C4-2B (cell line): ENCODE data around the gene NAV3.

Source experiments
- H3K27ac ChIP-seq: fragments of 450-650 bp; 2 replicates; pipeline ENCODE4 v1.5.1; 2017
- CTCF ChIP-seq: fragments of 450-650 bp; conservative IDR thresholded peaks from 2 replicates; pipeline ENCODE4 v1.5.1; 2017; ENCODE audit warnings: mild to moderate bottlenecking
- ZFX ChIP-seq: fragments of 450-650 bp; IDR thresholded peaks from 2 replicates; pipeline ENCODE4 v1.6.1; 2017

NAV3 gene

DNA sequence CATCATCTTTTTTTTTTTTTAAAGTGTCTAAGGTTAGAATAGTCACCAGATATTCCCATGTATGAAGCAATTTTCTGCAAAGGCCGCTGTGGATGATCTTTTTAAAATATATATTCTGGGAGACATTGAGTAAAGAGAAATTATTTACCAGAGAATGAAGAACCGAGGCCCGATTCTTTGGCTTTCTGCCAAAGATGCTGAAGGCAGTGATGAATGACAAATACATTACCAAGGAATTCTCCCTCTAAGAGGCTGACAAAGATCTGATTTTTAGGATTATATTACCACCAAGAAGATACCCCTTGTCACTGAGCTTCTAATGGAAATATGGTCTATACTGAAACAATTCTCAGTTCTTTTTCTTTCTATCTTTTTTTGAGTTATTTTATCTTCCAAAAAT is 336.8 kb downstream of the NAV3 start:
- no peak for TF ChIP-seq ZFX
- TF ChIP-seq CTCF = no peak
- H3K27ac ChIP-seq = no peak overlapping the region

DNA sequence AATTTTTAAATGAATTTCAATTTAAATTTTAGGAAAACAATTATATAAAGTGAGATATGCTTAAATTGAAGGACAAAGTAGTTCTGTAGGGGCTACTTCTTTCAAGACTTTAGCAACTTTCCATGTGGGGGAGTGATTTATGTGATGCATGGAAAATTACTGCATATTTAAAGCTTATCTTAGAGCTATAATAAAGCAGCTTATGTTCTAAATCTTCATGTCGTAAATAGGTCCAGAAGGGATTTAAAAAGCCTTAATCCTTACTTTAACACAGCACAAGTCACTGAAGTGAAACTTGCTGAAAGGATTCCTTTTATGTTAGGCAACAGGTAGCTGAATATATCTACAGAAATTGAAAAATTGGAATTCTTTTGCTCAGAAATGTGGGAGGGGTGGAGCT is 340.4 kb downstream of the NAV3 start:
- TF ChIP-seq ZFX (no peak), CTCF (no peak)
- H3K27ac ChIP-seq = no peak overlapping the region

GRCh38 chr12:78176643-78177042 is 345.9 kb downstream of the NAV3 start:
- H3K27ac ChIP-seq = no peak overlapping the region
- TF ChIP-seq CTCF (no peak), ZFX (no peak)

- TF ChIP-seq CTCF (no peak), ZFX (no peak)
- no peak overlapping the region for H3K27ac ChIP-seq
These were observed 346.6 kb downstream of the NAV3 start for GRCh38 chr12:78177298-78177697.

GRCh38 chr12:78179346-78179745 is 348.7 kb downstream of the NAV3 start:
- H3K27ac ChIP-seq = no peak overlapping the region

GRCh38 chr12:78181544-78182162 is 351.0 kb downstream of the NAV3 start:
- TF ChIP-seq CTCF = peak; percentile 84
- TF ChIP-seq ZFX = no peak
- H3K27ac ChIP-seq = no peak overlapping the region

More at GRCh38 chr12:78179346-78179745, 348.7 kb downstream of the NAV3 start:
- TF ChIP-seq ZFX (no peak), CTCF (no peak)

DNA sequence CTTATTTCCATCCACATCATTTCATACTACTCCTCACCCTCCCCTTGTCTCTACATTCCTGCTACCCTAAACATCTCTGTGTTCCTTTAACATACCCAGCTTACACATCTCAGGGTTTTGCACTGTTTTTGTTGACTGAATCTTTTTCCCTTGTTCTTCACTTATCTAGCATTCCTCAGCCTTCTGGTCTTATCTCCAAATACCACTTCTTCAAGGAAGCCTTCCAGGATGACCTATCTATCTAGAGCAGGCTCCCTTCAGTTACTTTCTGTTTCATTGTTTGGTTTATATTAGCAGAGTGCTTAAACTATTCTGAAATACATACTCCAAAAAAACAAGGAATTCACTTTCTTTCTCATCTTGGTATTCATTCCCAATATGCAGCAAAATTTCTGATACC is 353.1 kb downstream of the NAV3 start:
- TF ChIP-seq ZFX (no peak), CTCF (no peak)
- no peak overlapping the region for H3K27ac ChIP-seq
